ENCODE data around the gene DENND1C.

DNA sequence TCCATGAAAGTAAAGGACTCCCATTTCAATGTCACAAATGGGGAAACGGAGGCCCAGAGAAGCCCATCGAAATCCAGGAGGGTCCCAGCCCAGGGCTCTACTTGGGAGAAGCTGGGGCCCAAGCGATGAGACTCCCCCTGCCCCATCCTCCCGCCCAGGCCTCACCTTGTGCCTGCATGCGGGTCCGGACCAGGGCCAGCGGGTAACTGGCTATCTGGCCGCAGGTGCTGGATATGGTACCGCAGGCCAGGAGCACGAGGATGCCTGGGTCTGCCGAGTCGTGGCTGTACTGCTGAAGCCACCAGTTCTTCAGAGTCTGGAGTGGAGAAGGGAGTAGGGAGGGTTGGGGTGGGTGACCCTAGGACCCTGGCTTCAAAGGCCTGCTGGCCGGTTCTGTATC lies 37.6 kb downstream of the DENND1C start:
- TF ChIP-seq, protein P1, sequence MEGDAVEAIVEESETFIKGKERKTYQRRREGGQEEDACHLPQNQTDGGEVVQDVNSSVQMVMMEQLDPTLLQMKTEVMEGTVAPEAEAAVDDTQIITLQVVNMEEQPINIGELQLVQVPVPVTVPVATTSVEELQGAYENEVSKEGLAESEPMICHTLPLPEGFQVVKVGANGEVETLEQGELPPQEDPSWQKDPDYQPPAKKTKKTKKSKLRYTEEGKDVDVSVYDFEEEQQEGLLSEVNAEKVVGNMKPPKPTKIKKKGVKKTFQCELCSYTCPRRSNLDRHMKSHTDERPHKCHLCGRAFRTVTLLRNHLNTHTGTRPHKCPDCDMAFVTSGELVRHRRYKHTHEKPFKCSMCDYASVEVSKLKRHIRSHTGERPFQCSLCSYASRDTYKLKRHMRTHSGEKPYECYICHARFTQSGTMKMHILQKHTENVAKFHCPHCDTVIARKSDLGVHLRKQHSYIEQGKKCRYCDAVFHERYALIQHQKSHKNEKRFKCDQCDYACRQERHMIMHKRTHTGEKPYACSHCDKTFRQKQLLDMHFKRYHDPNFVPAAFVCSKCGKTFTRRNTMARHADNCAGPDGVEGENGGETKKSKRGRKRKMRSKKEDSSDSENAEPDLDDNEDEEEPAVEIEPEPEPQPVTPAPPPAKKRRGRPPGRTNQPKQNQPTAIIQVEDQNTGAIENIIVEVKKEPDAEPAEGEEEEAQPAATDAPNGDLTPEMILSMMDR (IDR thresholded peaks at IDR 0.05), result no peak
- TF ChIP-seq POLR2A (IDR thresholded peaks at IDR 0.05), result no peak
